Stimulated activated CD8-positive, alpha-beta memory T cell treated with anti-CD3 and anti-CD28 coated beads, Interleukin-7, amount 100 ng/mL, for 1 hour (primary cell): ENCODE results near the gene BSPRY.
A peak's percentile ranks its signal among the peaks of the same experiment; 100 is the strongest.
"Not testable (repeated sequence)": the region's sequence is repeated elsewhere in the genome, so short reads cannot be mapped to it uniquely, and the experiment has no call there.

Source experiments
- DNase-seq, 2 donors: peaks; one replicate each; pipeline ENCODE4 v3.0.0-alpha.2; 2020; ENCODE audit warnings: low read depth in 2 of 2

BSPRY gene

DNA sequence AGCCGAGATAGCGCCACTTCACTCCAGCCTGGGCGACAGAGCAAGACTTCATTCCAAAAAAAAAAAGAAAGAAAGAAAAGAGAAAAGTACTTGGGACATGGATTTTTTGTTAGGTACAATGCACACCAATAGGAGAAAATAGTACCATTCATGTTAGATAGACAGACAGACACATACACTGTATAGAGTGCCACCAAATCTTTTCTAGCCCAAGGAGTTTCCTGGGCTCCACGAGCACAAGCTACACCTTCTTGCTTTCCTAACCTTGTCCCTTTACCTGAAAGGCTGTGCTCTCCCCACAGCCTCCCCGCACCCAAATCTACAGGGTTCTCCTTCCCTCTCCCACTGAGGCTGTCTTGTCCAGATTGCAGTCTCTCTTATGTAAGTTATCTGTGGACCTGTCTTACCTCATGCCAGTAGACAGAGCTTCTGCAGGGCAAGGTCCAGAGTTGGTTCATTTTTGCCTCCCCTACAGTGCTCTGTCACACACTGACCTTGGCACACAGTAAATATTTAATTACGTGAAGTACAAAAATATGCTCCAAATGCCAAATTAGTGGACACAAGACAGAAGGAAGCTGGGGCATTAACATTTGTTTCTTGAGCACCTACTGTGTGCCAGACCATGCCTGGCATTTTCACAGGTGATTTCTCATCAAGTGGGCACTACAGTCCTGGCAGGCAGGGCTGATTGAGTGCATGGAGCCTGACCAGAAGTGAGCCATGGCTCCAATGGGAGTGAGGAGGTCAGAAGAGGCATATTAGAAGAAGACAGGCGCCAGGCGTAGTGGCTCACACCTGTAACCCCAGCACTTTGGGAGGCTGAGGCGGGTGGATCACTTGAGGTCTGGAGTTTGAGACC is 45.9 kb downstream of the BSPRY start:
- no peak for DNase-seq

GRCh38 chr9:113397203-113397631 is 47.9 kb downstream of the BSPRY start:
- DNase-seq, result no peak

DNA sequence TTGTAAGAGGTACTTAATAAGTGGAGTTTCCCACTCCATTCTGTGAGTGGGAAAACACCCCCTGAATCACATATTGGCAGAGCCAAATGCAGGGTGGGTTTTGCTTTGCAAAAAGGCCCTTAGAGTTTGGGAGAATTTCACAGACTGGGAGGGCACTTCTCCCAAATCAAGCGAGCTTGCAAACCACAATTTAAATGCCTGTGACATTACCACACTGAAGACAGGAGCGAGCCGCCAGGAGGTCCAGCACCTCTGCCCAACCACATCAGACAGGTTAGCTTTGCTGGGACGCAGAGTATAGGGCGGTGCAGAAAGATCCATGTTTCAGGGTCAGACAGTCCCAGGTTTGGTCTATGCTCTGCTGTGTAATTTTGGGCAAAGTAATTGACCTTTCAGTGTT is 49.5 kb downstream of the BSPRY start:
- DNase-seq, result no peak

DNA sequence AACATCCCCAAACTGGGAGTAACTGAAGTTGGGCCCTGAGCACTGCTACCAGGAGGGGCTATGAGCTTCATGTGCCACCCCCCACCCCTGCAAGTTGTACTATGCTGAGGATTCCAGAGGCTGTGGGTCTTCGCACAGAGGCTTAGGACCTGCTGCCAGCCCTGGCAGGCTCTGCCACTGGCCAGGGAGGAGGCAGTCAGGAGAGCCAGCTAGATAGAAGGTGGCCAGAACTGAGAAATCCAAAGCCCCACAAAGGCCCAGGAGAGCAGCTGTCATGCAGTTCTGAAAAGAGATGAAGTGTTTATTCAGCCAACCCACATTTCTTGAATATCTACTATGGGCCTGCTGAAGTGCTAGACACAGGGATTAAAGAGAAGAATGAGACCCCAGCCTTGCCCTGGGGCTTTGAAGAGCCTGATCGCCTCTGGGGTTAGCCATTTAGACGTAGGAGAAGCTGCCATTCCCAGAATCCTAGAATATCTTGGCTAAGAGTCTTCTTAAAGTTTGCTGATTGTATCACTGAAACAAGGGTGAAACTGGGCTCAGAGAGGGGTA is 50.4 kb downstream of the BSPRY start:
- no peak for DNase-seq

GRCh38 chr9:113401027-113401792 is 51.9 kb downstream of the BSPRY start, which contains the start of gene ALAD:
Gene ALAD, minus strand, starts transcription at chr9:113401284. Its CDS starts 7,725 bp downstream, at chr9:113393559.
- DNase-seq, result peak; percentile 98 to 99

GRCh38 chr9:113403646-113404045 is 54.3 kb downstream of the BSPRY start:
- DNase-seq, result no peak

- DNase-seq, result not testable (repeated sequence)
These were observed 57.0 kb downstream of the BSPRY start for GRCh38 chr9:113406353-113406752.

DNA sequence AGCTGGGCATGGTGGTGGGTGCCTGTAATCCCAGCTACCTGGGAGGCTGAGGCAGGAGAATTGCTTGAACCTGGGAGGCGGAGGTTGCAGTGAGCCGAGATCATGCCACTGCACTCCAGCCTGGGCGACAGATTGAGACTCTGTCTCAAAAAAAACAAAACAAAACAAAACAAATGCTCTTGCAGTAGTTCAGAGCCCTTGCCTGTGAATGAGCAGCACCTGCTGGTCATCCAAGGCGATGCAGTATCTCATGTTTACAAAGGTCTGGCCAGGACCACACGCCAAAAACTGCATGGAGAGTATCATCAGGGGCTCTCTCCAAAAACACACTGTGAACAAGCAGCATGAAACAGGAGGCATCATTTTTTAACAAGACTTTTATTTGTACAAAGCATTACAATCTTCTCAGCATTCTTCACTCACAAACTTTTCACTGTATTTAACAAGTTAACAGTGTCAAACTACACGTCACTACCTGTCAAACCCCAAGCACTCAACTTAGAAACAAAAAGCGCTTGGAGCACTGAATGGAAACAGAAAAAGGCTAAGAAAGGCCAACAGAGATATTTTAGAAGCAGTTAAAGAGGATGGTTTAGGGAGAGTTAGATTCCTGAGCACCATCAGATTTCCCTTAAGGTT is 57.7 kb downstream of the BSPRY start:
- DNase-seq, result peak; percentile 14 to 16

- DNase-seq, result no peak
These were observed 60.1 kb downstream of the BSPRY start for GRCh38 chr9:113409481-113409880.

DNA sequence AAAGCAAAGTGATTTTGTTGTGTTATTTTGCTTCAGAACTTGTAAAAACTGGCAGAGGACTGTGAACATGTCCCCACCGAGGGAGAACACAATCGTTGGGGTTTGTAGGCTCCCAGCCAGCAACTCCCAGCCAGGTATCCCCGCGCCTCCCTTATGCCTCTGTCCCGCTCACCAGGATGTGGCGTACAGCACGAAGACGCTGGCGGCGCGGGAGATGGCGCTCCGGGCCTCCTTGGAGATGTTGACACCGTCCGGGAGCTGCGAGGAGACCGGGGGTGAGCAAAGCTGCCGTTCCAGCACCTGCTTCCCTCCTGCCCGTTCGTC is 60.5 kb downstream of the BSPRY start:
- no peak for DNase-seq

DNA sequence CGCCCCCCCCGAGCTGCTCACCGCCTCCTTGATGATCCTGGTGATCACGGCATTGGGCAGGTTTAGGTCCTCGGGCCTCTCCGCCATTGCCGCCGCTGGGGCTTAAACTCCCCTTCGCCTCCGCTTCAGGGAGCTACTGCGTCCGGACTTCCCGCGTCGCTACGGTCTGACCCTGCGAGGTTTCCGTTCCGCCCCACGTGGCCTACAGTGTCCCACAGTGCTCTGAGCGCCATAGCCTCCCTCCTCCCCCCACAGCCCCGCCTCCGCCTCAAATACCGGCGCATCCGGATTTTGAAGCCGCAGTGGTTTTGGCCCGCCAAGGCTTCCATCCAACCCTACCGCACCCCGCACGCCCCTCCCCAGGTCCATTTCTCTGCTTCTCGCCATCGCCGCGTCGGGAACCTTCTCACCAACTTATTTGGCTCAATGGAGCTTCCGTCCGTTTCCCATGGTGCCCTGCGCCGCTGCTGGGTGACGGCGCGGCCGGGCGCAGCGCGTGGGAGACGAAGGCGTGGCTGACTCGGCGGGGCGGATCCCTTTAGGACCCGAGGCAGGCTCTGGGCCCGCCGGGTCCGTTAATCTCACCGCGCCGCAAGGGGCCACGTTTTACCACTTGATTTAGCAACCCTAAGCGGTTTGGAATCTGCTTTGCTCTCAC is 61.0 kb downstream of the BSPRY start, which contains the start of the genes C9orf43 and POLE3:
C9orf43 (plus strand) TSS at position 541 of the 658 bp plus-strand sequence. CDS start 2,747 bp downstream, outside the sequence.
POLE3 (minus strand) TSS at position 469 of the 658 bp plus-strand sequence; CDS start at position 87, 382 bp downstream.
- peak; percentile 84 to 91 for DNase-seq

GRCh38 chr9:113416149-113416721 is 66.9 kb downstream of the BSPRY start:
- no peak for DNase-seq

- DNase-seq, result no peak
These were observed 68.0 kb downstream of the BSPRY start for GRCh38 chr9:113417370-113417769.
